Anterior cingulate cortex (tissue), 58 donors: ENCODE measurements around the gene PLA2G4A.

Source experiments
- DNase-seq, 58 donors: peaks; one replicate each; lab custom pipeline; 2025; lab: John Stamatoyannopoulos, UW

Gene PLA2G4A

DNA sequence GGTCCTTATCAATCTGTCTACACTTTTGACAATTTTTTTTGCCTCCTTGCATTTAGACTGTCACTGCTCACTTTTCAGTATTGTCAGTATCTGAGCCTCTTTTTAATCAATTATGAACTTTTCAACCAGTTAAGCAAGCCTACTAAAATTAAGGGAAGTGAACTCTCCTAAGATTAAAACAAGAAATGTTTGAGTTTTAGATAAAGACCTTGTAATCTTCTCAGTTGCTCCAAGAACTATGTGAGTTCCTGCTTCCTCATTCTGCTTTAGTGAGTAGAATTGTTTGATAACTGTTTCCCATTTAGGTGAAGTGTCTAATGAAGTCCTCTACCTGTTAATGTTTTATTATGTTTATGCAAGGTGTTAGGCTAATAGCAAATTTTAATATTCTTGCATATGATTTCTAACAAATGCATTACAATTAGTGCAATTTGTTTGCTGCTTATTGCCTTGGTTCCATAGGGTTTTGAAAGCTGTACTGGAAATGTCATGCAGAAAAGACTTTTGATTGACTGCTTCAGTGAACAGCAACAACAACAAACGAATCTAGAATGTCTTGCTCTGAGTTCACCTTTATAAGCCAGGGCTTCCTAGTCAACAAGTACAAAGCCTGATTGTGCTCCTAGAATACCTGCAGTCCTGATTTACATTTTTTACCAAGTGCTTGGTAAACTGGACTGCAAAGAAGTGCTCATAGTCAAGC lies 40.9 kb downstream of the PLA2G4A start:
- no peak for DNase-seq

DNA sequence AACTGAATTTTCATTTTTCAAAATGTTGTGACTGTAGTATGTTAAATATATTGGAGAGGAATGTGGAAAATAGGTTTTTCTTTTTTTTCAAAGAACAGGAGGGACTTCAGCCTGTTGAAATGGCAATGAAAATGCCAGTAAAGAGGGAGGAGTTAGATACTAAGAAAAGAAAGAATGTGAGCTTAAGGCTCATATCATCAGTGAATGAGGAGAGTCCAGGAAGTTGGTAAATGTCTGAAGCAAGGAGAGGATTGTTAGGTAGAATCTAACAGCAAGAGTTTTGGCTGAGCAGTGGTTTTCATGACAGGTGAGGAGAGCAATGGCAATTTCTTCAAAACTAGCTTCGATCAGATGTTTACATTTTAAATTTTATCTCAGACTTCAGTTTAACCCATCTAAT lies 43.0 kb downstream of the PLA2G4A start:
- no peak for DNase-seq

DNA sequence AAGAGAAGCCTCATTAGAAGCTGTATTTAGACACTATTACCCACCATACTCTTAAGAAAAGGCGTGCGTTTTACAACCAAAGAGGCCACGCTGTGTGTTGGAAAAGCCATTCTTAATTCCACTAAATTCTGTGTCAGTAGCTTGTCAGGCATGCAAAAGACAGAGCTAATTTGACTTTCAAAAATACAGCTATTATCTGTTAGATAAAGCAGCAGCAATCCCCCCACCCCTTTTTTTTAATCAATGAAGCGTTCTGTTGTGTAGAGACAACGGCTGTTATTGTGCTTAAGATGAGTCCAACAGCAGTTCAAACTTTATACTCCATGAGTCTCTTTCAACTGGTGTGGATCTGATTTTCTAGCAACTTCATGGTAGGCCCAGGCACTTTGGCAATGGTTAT lies 43.5 kb downstream of the PLA2G4A start:
- no peak for DNase-seq

DNA sequence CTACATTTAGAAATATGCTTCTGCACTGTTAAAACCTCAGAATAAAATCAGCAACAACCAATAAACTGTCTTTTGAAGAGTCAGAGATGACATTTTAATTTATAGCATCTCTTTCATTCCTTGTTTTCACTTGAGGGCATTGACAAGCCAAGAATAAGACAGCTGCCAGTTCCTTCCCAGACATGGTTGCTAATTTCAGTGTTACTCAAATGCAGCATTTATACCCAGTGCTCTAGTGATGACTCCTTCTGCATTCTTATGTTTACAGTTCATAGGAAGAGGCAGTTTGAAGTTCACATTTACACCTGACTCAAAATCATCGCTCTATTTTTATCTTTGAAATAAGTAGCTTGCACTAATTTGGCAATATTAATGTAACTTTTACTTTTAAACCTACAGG lies 44.9 kb downstream of the PLA2G4A start:
- DNase-seq, result no peak

DNA sequence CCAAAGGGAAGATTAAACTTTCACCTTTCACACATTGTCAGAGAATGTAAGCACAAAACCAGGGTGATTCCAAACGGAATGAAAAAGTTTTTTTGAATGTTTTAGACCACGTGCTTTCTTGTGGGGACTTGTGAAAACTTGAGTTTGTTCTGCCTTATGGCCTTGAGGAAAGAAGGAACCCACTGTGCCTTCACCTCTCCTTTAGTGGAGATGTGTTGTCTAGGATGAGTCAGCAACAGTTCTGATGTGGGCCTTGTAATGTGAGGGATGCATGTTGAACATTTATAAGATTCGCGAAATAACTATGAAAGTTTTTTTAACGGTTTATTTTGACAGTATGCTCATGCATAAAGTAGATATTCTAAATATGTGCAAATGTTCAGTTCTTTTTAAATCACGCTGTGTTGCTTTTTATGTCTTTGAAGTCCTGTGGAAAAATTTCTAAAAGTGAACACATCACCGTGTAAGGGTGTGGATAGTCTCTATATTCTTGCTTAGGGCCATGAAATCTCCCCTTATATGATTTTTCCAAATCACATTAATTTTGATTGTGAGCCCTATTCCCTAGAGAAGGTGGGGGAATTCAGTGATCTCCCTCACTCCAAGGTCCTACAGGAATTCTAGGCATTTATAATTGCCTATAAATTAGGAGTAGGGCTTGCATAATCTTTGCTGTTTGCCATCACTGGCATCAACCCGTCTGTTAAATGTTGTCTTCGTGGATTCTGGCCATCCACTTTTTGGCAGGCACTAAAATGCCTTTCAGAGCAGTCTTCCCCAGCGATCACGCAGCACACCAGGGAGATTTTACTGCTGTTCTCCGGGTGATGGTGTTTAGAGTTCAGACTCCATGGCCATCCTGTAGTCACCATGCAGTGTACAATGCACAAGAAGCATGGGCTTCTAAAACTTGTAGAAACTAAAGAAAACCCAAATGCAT lies 47.4 kb downstream of the PLA2G4A start:
- DNase-seq, result peak in 12 of 58 donors; percentile 1 to 33 (median 14)

DNA sequence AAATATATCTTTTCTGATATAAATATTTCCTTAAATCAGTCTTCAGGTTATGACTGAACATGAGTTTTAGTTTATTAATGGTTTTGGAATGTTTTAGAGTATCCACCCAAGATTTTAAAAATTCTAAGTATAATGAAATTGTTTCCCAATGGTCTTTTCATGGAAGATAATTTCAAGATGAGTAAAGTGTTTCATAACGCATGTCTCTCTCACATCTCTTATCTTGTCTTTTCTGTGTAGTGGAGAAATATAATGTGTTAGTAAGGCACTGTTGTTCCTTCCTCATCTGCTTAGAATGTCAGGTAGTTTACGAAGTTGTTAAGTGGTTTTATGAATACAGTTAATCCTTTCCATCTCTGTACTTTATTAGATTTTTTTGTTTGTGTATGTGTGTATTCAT lies 49.6 kb downstream of the PLA2G4A start:
- DNase-seq, result no peak

DNA sequence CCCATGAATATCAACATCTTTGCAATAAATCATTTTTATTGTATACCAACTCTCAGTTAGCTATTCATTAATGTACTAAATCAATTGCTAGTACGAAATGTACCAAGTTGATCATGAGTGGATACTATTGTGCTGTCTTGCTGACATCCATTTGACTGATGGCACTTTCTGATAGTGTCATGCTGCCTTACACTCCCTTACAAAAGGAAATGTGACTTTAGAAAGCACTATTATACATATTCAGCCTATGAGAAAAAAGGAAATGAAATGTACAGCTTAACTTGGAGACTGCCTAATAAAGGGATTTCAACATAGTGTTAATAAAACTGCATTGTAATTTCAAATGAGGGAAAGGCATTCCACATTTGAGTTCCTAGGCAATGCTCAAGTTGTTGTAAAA lies 52.2 kb downstream of the PLA2G4A start:
- no peak for DNase-seq

DNA sequence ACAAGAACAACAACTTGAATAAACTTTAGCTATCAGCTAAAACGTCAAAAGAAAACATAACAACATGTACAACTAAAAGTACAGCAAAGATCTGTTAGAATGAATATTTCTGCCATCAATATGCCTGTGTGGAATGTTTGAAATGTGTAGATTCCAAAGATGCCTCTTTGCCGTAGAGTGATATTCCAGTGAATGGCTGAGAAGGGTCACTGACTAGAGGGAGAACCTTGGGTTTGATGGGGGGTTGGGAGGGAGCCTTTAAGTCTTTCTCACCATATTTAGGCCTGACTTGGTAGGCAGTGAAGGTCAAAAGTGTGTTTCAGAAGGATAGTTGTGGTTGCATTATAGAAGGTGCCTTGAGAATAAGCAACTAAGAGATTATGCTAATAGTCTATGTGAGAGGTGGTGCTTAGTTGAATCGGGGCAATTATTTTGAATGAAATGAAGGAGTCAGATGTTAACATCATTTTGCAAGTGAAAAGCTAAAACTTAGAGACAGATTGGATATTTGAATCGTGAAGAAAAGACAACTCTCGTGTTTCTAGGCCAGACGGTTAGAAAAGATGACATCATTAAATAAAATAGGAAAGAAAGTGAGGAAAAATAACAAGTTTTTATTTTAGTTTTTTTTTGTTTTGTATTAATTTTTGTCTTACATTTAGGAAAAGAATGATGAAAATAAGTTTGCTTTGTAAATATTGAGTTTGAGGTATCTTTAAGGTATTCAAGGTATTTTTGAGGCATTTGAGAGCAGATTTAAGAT lies 53.8 kb downstream of the PLA2G4A start:
- no peak for DNase-seq

DNA sequence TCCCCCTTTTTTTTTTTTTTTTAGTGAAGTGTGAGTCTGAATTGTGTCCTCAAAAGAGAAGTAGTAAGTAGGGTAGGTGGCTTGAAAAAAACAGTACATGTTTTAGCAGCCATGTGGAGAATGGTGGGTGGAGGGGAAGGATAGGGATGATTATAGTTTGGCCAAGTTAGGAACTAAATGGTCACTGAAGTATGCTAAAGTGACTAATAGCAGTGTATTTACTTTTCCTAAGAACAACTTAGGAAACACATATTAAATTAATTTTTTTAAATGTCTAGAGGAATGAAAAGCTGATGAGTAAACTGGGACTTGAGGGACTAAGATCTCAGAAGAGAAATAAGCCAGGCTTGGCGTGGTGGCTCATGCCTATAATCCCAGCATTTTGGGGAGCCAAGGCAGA lies 55.5 kb downstream of the PLA2G4A start:
- no peak for DNase-seq

DNA sequence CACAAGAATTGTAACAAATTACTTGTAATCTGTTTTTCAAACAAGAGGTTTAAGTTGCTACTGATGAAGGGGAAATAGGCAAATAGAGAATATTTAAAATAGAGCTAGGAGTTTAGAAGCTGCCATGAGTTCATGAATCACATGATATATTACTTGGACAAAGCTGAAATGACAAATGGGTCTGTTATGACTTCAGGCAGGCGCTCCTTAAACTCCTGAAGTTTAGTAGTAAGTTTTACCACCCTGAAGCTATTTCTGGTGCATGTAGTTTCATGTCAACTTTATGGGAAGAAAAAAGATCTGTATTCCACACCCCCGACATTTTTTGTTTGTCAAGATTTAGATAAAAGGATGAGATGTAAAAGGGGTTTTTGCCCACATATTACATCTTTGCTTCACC lies 58.5 kb downstream of the PLA2G4A start:
- no peak for DNase-seq

DNA sequence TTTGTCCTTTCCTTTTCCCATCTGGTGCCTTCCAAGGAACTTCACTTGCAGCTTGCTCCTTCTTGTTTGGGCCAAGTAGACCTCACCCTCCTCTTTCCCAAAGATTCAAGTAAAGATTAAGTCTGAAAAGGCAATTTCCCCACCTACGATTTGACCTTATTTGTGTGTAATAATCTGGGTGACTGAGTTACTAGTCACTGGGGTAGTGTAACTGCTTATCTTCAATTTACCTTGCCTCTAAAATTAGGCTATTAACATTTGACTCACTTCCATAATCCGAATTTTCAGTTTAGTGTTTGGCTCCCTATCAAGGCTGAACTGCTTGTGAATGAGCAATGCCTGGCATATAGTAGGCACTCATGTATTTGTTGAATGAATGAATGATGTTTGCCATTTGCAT lies 59.6 kb downstream of the PLA2G4A start:
- no peak for DNase-seq

DNA sequence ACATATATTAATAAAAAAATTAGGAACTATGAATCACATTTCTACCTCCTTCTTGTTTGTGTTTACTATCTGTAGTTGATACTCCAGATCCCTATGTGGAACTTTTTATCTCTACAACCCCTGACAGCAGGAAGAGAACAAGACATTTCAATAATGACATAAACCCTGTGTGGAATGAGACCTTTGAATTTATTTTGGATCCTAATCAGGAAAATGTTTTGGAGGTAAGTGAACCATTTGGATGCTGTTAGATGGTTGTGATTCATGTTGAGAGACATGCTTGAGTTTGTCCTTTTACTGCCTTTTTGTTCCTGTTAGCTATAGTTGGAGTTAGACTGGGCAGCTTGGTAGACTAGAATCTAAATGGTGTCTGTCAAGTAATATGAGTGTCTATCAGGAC lies 64.2 kb downstream of the PLA2G4A start:
- DNase-seq, result no peak

DNA sequence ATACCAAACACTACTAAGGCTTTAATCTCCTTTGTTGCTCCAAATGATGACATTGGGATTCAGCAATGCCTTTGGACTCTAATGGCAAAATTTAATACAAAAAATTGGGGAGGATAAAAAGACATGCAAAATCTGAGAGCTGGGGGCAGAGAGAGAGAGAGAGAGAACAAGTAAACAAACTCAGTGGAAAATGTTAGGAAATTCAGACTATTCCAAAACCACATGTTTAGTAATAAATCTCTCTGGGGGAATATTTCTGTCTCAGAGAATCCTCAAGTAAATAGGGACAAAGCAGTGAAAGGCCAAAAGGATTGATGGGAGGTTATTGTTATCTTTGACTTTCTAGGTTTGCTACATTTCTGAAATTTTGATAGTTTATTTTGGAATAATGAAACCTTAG lies 65.7 kb downstream of the PLA2G4A start:
- DNase-seq, result no peak

DNA sequence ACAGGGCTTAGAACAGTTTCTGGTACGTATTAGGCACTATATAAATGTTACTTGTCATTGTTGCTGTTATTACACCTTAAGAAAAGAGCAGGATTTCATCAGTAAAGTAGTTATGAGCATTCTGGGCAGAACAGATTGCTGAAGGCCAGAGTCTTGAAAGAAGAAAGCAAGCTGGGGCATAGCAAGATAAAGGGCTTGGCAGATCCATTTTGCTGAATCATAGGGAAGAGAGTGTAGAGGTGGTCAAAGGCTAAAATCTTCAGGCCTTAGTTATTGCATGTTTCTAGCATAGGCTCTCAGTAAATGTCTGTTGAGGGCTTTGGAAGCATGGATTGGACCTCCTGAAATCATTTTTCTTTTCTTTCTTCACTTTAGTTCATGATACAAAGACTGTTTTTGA lies 67.5 kb downstream of the PLA2G4A start:
- no peak for DNase-seq

DNA sequence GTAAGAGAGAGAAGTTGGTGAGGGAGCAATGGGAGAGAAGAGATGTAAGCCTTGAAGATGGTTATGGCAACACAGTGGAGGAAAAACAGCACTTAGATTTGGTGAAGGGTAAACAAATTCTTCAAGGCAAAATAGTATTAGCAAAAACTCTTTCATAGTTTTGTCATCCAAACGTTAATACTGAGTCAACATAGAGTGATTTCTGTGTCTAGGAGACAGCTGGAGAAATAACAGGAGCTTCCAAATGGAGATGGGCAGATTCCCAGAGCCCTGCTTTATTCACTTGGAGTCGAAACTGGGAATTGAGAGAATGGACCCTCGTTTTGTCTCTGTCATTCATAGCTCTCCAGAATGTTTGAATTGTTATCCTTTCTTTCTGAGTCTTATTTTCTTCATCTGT lies 68.3 kb downstream of the PLA2G4A start:
- no peak for DNase-seq

DNA sequence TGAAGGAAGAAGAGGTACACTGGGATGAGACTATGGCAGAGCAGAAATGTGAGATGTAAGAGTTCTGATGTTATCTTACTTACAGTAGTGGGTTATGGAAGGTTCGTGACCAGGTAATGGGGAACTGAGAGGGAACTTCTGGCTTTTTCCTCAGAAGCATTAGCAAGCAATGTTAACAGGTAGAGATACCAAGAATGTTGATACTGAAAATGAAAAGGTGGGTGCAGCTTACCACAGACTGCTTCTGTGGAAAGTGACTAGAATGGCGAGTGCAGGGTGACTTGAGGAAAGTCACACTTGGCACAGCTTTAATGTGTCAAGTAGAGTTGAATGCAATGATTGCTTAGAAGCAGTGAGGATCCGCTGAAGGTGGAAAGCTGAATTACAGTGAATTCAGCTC lies 70.8 kb downstream of the PLA2G4A start:
- no peak for DNase-seq

DNA sequence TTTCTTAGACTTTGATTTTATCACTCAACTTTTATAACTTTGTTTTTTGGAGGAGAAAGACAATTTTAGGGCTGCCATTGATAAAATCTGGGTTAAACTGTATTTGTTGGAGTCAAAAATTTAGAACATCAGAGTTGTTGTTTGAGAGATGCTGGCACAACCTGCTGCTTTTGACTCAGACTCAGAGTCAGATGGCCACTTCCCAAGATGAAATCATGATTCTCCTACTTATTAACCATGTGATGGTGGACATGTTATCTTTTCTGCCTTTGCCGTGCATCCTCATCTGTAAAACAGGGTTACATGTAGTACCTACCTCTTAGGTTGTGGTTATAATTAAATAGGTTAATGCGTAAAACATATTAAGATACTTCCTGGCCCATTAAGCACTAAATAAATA lies 71.2 kb downstream of the PLA2G4A start:
- no peak for DNase-seq

DNA sequence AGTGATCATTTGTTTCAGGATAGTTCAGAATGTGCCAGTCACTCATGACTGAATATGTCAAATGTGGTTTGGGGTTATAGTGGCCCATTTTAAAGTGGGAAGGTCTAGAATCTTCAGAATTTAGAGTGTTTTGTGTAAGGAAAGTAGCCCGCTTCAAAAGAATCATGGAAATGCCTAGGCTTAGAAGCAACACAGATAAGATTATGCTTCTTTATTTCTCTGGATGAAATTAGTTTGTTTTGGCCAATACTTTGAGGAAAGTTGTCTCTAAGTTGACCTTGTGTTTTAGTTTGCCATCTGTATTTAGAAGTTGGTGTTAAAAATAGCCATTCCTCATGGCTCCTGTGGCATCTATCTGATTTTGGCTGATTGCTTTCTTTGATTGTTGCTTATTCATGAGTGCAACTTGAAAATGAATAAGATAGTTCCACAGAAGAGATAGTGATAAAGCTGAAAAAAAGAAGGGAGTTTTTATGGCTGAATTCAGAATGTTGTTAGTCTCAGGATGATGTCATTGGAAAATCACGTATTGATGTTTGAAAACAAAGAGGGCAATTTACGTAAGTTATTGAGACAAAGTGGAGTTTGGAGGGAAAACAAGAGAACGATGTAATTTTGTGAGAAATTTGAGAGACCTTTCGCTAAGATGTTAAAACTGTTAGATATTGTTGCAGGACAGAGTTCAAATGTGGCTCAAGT lies 71.9 kb downstream of the PLA2G4A start:
- DNase-seq, result no peak

DNA sequence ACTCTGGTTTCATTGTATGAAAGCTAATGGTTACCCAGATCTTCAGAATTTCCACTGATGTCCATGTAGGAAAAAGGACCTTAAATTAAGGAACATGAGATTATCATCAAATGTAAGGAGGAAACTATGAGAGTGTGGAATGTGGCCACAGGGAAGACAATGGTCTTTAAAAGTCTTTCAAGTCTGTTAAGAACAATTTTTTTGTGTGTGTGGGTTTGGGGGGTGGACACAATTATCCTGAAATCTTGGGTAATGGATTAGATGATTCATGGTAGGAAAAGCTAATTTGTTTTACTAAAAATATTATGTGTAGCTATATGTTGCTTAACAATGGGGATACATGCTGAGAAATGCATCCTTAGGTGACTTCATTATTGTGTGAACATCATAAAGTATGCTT lies 72.9 kb downstream of the PLA2G4A start:
- no peak for DNase-seq

DNA sequence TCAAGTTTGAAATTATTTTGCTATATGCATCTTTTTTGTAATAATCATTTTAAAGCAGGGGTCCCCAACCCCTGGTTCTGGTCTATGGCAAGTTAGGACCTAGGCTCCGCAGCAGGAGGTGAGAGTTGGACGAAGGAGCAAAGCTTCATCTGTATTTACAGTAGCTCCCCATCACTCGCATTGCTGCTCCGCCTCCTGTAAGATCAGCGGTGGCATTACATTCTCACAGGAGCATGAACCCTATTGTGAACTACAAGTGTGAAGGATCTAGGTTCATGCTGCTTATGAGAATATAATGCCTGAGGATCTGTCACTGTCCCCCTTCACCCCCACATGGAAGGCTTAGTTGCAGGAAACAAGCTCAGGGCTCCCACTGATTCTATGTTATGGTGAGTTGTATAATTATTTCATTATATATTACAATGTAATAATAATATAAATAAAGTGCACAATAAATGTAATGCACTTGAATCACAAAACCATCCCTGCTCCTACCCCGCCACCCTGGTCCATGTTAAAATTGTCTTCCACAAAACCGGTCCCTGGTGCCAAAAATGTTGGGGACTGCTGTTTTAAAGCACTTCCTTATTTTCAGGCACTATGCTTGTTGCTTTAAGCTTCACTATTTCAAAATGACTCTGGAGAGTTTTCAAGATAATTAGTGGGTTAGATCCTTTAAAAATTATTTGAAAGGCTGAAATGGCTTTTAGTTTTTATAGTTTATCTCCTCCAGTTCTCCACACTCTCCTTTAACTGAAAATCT lies 74.8 kb downstream of the PLA2G4A start:
- DNase-seq, result no peak
